Tibial nerve (tissue), 3 donors: Measurements from ENCODE around the gene CHD2.

ENCODE experiments used
- CTCF ChIP-seq, 5 experiments: fragments of 200-600 bp in 3 of 5; fragments of 450-650 bp in 2 of 5; sonication (generic) in 3 of 5; IDR thresholded peaks; one replicate each; pipeline ENCODE4 v1.5.1; 2016 to 2019; ENCODE audit warnings: antibody characterized with exemption in 5 of 5, mild to moderate bottlenecking in 3 of 5, moderate library complexity in 2 of 5
- POLR2A ChIP-seq, 2 donors: fragments of 450-650 bp; IDR thresholded peaks; one replicate each; pipeline ENCODE4 v1.6.1; 2017; ENCODE audit warnings: antibody characterized with exemption in 2 of 2, mild to moderate bottlenecking in 2 of 2, moderate library complexity in 2 of 2

GRCh38 chr15:93072011-93072410, 171.9 kb downstream of the CHD2 start:
- TF ChIP-seq CTCF (IDR thresholded peaks at IDR 0.05) (no peak), POLR2A (IDR thresholded peaks at IDR 0.05) (no peak)
